GM12801 (cell line): Measurements from ENCODE around the gene PRTG.

Source experiments
- TF ChIP-seq, protein P1 (sequence below): IDR thresholded peaks from one replicate; pipeline ENCODE4 v1.5.1; 2011; ENCODE audit warnings: control low read depth; ENCODE audit not compliant: insufficient read length; ENCODE audit errors: extremely low read depth

Gene PRTG

GRCh38 chr15:55573224-55573623, 169.7 kb downstream of the PRTG start:
- TF ChIP-seq, protein P1, sequence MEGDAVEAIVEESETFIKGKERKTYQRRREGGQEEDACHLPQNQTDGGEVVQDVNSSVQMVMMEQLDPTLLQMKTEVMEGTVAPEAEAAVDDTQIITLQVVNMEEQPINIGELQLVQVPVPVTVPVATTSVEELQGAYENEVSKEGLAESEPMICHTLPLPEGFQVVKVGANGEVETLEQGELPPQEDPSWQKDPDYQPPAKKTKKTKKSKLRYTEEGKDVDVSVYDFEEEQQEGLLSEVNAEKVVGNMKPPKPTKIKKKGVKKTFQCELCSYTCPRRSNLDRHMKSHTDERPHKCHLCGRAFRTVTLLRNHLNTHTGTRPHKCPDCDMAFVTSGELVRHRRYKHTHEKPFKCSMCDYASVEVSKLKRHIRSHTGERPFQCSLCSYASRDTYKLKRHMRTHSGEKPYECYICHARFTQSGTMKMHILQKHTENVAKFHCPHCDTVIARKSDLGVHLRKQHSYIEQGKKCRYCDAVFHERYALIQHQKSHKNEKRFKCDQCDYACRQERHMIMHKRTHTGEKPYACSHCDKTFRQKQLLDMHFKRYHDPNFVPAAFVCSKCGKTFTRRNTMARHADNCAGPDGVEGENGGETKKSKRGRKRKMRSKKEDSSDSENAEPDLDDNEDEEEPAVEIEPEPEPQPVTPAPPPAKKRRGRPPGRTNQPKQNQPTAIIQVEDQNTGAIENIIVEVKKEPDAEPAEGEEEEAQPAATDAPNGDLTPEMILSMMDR, result no peak

- TF ChIP-seq, protein P1, result no peak
Measured at GRCh38 chr15:55564347-55565145, 178.4 kb downstream of the PRTG start.

GRCh38 chr15:55562601-55563000, 180.4 kb downstream of the PRTG start:
- TF ChIP-seq, protein P1, result no peak
